ENCODE measurements around the gene SMNDC1. TPM values are rescaled to one million over a fixed set of nuclear protein-coding genes. Genes with fewer than 3 reads are reported as not detected.
A peak's percentile ranks its signal among the peaks of the same experiment; 100 is the strongest.
"Not testable (repeated sequence)": the region's sequence is repeated elsewhere in the genome, so short reads cannot be mapped to it uniquely, and the experiment has no call there.

Gene SMNDC1
- polyA plus RNA-seq, 1 experiment: 26.4 TPM

DNA sequence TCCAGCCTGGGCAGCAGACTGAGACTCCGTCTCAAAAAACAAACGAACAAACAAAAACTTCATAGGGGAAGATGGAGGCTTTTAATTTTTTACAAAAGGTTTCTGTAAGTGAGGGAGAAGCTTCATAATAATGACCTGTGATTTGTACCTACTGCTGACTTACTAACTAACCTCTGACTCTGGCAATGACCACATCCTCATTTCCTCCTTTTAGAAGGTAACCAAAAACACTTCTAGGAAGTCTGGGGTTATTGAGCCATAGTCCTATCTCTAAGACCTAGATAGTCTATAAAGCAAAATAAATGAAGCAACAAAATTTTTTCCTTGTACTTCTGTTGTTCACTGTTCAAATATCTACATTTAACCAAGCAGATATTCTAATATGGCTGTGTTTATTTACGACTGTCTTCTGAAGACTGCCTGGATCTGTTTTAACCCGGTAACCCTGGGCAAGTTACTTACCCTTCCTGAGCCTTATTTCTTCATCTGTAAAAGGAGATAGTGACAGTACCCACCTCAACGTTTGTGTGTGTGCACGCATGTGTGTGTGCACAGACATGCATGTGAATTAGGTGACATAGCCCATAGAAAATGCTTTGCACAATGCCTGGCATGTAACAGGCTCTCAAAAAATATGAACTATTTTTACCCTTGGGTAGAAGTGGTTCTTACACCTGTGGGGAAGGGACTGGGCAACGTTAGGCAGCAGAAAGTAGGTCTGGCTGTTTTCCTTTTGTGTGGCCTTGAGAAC, 30.8 kb upstream of the SMNDC1 start:
- DNase-seq (ENCODE audit: low read depth, low spot score): no peak
- Histone ChIP-seq H3K9me3 (ENCODE audit: control insufficient read depth, insufficient read depth, low read length) (peaks cover 23% of the 10 kb centered on the region), H3K27ac (ENCODE audit: low read depth, low read length) (peak overlapping the region; percentile 85), H3K27me3 (ENCODE audit: control insufficient read depth, insufficient read depth, low read length) (no peaks in the 10 kb centered on the region), H3K4me3 (ENCODE audit: low read depth, low read length) (no peak overlapping the region)
- TF ChIP-seq, protein P1, sequence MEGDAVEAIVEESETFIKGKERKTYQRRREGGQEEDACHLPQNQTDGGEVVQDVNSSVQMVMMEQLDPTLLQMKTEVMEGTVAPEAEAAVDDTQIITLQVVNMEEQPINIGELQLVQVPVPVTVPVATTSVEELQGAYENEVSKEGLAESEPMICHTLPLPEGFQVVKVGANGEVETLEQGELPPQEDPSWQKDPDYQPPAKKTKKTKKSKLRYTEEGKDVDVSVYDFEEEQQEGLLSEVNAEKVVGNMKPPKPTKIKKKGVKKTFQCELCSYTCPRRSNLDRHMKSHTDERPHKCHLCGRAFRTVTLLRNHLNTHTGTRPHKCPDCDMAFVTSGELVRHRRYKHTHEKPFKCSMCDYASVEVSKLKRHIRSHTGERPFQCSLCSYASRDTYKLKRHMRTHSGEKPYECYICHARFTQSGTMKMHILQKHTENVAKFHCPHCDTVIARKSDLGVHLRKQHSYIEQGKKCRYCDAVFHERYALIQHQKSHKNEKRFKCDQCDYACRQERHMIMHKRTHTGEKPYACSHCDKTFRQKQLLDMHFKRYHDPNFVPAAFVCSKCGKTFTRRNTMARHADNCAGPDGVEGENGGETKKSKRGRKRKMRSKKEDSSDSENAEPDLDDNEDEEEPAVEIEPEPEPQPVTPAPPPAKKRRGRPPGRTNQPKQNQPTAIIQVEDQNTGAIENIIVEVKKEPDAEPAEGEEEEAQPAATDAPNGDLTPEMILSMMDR (IDR thresholded peaks at IDR 0.05; ENCODE audit: low read depth, low read length): no peak
- ChIA-PET CTCF (interaction anchor here (1.0 to 2.2 kb wide), 5 partner anchors 11 to 166 kb away, joined by 3 to 23 read pairs (median 8); no protein-coding TSS in a partner anchor), POLR2A (interaction anchor here (1.0 to 3.7 kb wide), 6 partner anchors 9 to 162 kb away, joined by 3 to 27 read pairs (median 6); partner anchors contain the start of gene DUSP5)

DNA sequence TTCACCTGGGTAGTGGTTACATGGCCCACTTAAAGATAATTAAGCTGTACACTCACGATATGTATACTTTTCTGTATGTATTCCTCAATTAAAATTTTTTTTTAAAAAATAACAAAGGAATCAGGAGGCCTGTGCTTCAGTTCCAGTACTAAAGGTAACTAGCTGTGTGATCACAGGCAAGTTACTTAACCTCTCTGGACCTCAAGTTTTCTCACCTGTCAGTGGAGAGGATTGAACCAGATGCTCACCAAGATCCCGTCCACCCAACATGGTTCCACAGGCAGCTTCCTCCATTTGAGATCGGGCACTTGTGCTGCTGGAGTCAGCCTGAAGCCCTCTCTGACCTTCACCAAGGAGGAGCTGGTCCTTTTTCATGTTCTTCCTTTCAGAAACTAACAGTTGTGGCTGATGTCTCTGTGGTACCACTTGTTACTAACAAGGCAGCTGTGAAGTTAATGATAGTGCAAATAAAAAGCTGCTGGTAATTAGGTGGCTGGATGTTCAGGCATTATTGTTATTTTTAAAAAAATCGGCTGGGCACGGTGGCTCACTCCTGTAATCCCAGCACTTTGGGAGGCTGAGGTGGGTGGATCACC, 29.4 kb upstream of the SMNDC1 start:
- ChIA-PET CTCF (interaction anchor here (0.5 to 2.2 kb wide), 6 partner anchors 19 to 680 kb away, joined by 3 to 9 read pairs (median 4); no protein-coding TSS in a partner anchor), POLR2A (interaction anchor here (1.3 kb wide), 1 partner anchor 10 kb away, joined by 4 read pairs; no protein-coding TSS in a partner anchor)
- H3K4me3 ChIP-seq (ENCODE audit: low read depth, low read length): no peak overlapping the region
- TF ChIP-seq, protein P1 (IDR thresholded peaks at IDR 0.05; ENCODE audit: low read depth, low read length): no peak
- H3K9me3 ChIP-seq (ENCODE audit: control insufficient read depth, insufficient read depth, low read length): peaks cover 33% of the 10 kb centered on the region
- DNase-seq (ENCODE audit: low read depth, low spot score): no peak
- H3K27ac ChIP-seq (ENCODE audit: low read depth, low read length): no peak overlapping the region
- no peaks in the 10 kb centered on the region for H3K27me3 ChIP-seq (ENCODE audit: control insufficient read depth, insufficient read depth, low read length)

DNA sequence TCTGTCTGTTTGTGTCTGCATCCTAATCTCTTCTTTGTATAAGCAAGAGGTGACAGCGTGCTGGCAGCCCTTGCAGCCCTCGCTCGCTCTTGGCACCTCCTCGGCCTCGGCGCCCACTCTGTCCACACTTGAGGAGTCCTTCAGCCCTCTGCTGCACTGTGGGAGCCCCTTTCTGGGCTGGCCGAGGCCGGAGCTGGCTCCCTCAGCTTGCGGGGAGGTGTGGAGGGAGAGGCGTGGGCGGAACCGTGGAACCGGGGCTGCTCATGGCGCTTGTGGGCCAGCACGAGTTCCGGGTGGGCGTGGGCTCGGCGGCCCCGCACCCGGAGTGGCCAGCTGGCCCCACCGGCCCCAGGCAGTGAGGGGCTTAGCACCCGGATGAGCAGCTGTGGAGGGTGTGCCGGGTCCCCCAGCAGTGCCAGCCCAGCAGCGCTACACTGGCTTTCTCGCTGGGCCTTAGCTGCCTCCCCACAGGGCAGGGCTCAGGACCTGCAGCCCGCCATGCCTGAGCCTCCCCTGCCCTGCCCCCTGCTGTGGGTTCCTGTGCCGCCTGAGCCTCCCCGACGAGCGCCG, 26.6 kb upstream of the SMNDC1 start:
- H3K27me3 ChIP-seq (ENCODE audit: control insufficient read depth, insufficient read depth, low read length); H3K27ac ChIP-seq (ENCODE audit: low read depth, low read length); H3K4me3 ChIP-seq (ENCODE audit: low read depth, low read length); CTCF ChIA-PET; DNase-seq (ENCODE audit: low read depth, low spot score): not testable (repeated sequence)
- POLR2A ChIA-PET: interaction anchor here (0.8 kb wide), 1 partner anchor 23 kb away, joined by 4 read pairs; no protein-coding TSS in a partner anchor
- peaks cover 38% of the 10 kb centered on the region for H3K9me3 ChIP-seq (ENCODE audit: control insufficient read depth, insufficient read depth, low read length)

DNA sequence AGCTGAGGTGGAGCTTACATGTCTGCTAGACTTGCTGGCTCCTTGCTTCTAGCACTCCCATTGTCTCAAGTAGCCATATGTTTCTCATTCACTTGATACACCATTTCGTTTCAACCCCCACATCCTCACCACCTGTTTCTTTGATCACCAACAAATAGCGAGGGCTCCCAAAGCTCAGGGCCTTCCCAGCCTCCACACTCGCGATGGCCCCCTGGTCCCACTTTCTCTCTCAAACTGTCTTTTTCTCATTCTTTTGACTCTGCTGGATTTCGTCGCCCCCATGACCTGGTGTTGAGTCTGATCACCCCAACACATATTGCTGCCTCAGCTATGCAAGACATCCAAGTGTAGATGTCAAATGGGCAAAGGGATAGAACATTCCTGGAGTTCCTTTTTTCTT, 26.0 kb upstream of the SMNDC1 start:
- Histone ChIP-seq H3K9me3 (ENCODE audit: control insufficient read depth, insufficient read depth, low read length) (peaks cover 41% of the 10 kb centered on the region), H3K27ac (ENCODE audit: low read depth, low read length) (no peak overlapping the region), H3K27me3 (ENCODE audit: control insufficient read depth, insufficient read depth, low read length) (no peaks in the 10 kb centered on the region), H3K4me3 (ENCODE audit: low read depth, low read length) (no peak overlapping the region)
- no peak for DNase-seq (ENCODE audit: low read depth, low spot score)
- ChIA-PET CTCF (no interaction called here), POLR2A (no interaction called here)
- TF ChIP-seq, protein P1 (IDR thresholded peaks at IDR 0.05; ENCODE audit: low read depth, low read length): no peak

DNA sequence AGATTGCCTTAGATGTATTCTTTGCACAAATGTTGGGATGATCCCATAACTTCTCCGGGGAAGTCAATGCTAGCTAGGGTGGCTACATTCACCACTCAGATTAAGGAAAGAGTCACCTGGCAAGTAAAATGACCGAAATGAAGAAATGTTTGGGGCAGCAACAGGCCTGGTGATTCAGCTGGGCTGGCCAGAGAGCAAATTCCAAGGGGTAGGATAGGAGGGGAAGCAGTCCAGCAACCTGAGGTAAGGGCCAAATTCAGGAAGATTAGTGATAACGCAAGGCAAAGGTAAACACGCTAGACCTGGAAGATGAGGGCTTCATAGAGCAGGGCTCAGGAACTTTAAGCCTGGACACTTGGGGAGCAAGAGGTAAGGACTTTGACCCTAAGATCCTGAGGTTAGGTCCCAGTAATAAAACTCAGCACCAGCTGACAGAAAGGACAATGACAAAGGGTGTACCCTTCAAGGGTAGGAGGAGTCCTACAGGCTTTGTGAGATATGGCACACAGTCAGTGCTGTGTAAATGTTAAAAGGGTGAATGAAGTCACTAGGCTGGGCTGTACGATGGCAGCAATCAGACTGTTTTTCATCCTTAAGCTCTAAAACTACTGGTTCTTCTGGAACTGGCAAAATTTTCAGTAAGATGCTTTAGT, 22.7 kb upstream of the SMNDC1 start:
- no peak for DNase-seq (ENCODE audit: low read depth, low spot score)

More for the DNA sequence above, 22.7 kb upstream of the SMNDC1 start:
- peak overlapping the region; percentile 49 for H3K27ac ChIP-seq (ENCODE audit: low read depth, low read length)
- ChIA-PET POLR2A (interaction anchor here (2.1 kb wide), 1 partner anchor 9 kb away, joined by 8 read pairs; no protein-coding TSS in a partner anchor), CTCF (interaction anchor here (1.1 to 1.9 kb wide), 2 partner anchors 9 to 22 kb away, joined by 3 to 5 read pairs; no protein-coding TSS in a partner anchor)
- peaks cover 34% of the 10 kb centered on the region for H3K9me3 ChIP-seq (ENCODE audit: control insufficient read depth, insufficient read depth, low read length)
- TF ChIP-seq, protein P1 (IDR thresholded peaks at IDR 0.05; ENCODE audit: low read depth, low read length): no peak
- no peak overlapping the region for H3K4me3 ChIP-seq (ENCODE audit: low read depth, low read length)
- no peaks in the 10 kb centered on the region for H3K27me3 ChIP-seq (ENCODE audit: control insufficient read depth, insufficient read depth, low read length)
